IMR-90 (cell line): ENCODE measurements around the gene METTL2A.
A peak's percentile ranks its signal among the peaks of the same experiment; 100 is the strongest.
"Not testable (repeated sequence)": the region's sequence is repeated elsewhere in the genome, so short reads cannot be mapped to it uniquely, and the experiment has no call there.

Experiments
- CTCF ChIP-seq: conservative IDR thresholded peaks from 2 replicates; pipeline ENCODE4 v1.5.1; 2012; ENCODE audit warnings: mild to moderate bottlenecking, low read depth, low read length, improper control_type of control experiment
- FOS ChIP-seq: fragments of 150-350 bp; IDR thresholded peaks from 2 replicates; pipeline ENCODE4 v1.6.1; 2016; ENCODE audit warnings: low read depth, low read length
- POLR2A ChIP-seq: IDR thresholded peaks from 2 replicates; pipeline ENCODE4 v1.6.1; 2012; ENCODE audit warnings: mild to moderate bottlenecking, low read depth, low read length

- TF ChIP-seq POLR2A (0 out of 2 replicates have a peak, but pooled peaks have one; percentile 38), CTCF (peak; percentile 31; the same call in 1 of the 2 replicates)
- TF ChIP-seq FOS, result not testable (repeated sequence)
These were observed at the start of gene METTL2A for GRCh38 chr17:62423647-62424461.
